Activated B cell treated with CpG ODN at 0.5 μM for 24 hours (primary cell): ENCODE data around the gene SPATA31E1. TPM values are rescaled to one million over a fixed set of nuclear protein-coding genes. Genes with fewer than 3 reads are reported as not detected.
"Not testable (repeated sequence)": the region's sequence is repeated elsewhere in the genome, so short reads cannot be mapped to it uniquely, and the experiment has no call there.

ENCODE experiments used
- ATAC-seq: fragments of 200-7000 bp; cut with Tn5 transposase; one replicate; pipeline ENCODE4 v1.10.0; 2021; ENCODE audit warnings: low read depth, mild to moderate bottlenecking, moderate library complexity
- CTCF ChIA-PET: fragments of 350-600 bp; sonication (Branson Sonifier 250); formaldehyde crosslinking; loops from one replicate; lab custom pipeline; 2021; ENCODE audit warnings: antibody characterized with exemption; lab: Charles Lee
- POLR2A ChIA-PET: fragments of 350-600 bp; sonication (Branson Sonifier 250); formaldehyde crosslinking; loops from one replicate; lab custom pipeline; 2021; ENCODE audit warnings: antibody characterized with exemption; lab: Charles Lee
- DNase-seq: peaks from one replicate; pipeline ENCODE4 v3.0.0; 2022
- H3K27ac Mint-ChIP-seq: one replicate; pipeline ENCODE4 v1.8.0; 2020; ENCODE audit warnings: mixed read lengths
- H3K27me3 Mint-ChIP-seq: one replicate; pipeline ENCODE4 v1.8.0; 2021; ENCODE audit warnings: mixed read lengths
- H3K36me3 Mint-ChIP-seq: one replicate; pipeline ENCODE4 v1.8.0; 2021; ENCODE audit warnings: low read depth, mixed read lengths
- H3K4me1 Mint-ChIP-seq: one replicate; pipeline ENCODE4 v1.8.0; 2021; ENCODE audit warnings: mixed read lengths
- H3K4me3 Mint-ChIP-seq: one replicate; pipeline ENCODE4 v1.8.0; 2020; ENCODE audit warnings: mild to moderate bottlenecking, mixed read lengths
- H3K9me3 Mint-ChIP-seq: one replicate; pipeline ENCODE4 v1.8.0; 2020; ENCODE audit warnings: mixed read lengths
- intact Hi-C: fragments of 100-400 bp; cut with micrococcal nuclease; formaldehyde crosslinking; loops from one replicate; pipeline ENCODE4 v1.15.1; 2024
- total RNA-seq: library from RNA; stranded (reverse); gene quantifications from 2 replicates; pipeline ENCODE4 v1.2.3, GENCODE V29; 2022
- TF ChIP-seq, protein P1 (sequence below): fragments of 200-600 bp; IDR thresholded peaks from one replicate; pipeline ENCODE4 v1.8.0; 2022; ENCODE audit warnings: antibody characterized with exemption, mild to moderate bottlenecking

Gene SPATA31E1
- total RNA-seq, 1 donor from 2014 or later, result not detected

DNA sequence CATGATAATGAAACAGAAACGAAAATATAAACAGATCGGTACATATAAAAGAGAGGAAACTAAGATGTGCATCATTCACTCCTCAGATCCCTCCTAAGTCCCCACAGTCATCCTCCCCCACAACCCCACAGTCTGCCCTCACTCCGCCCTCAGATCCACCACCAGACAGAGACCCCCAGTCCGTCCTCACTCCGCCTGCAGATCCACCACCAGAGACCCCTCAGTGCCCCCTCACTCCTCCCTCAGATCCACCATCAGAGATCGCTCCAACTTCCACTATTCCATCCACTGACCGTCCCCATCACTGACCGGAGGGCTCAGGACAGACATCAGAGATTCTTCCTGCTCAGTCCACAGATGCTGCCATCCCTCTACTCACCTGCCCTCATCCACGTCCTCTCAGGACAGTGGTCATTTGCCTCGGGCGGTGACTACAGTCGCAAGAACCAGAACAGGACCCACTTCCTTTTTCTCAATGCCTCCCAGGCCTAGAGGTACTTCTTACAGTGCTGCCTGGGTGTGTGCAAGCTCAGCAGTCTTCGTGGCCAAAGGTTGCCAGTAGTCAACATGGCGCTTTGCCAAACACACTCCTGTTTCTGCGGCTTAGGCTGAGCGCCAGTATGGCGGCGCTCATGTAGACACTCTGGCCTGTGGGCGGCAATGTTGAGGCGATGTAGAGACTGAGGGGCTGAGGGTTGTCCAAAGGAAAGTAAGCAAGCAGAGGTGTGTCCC, 26.8 kb downstream of the SPATA31E1 start:
- Mint-ChIP-seq H3K9me3 (peaks cover 7% of the 10 kb centered on the region), H3K4me3 (no peak overlapping the region), H3K36me3 (no peaks in the 10 kb centered on the region), H3K27ac (no peak overlapping the region), H3K27me3 (no peaks in the 10 kb centered on the region), H3K4me1 (no peaks in the 10 kb centered on the region)
- DNase-seq (no peak), ATAC-seq (peak; percentile 49)
- intact Hi-C loops, result no loop called here
- TF ChIP-seq, protein P1, sequence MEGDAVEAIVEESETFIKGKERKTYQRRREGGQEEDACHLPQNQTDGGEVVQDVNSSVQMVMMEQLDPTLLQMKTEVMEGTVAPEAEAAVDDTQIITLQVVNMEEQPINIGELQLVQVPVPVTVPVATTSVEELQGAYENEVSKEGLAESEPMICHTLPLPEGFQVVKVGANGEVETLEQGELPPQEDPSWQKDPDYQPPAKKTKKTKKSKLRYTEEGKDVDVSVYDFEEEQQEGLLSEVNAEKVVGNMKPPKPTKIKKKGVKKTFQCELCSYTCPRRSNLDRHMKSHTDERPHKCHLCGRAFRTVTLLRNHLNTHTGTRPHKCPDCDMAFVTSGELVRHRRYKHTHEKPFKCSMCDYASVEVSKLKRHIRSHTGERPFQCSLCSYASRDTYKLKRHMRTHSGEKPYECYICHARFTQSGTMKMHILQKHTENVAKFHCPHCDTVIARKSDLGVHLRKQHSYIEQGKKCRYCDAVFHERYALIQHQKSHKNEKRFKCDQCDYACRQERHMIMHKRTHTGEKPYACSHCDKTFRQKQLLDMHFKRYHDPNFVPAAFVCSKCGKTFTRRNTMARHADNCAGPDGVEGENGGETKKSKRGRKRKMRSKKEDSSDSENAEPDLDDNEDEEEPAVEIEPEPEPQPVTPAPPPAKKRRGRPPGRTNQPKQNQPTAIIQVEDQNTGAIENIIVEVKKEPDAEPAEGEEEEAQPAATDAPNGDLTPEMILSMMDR, result no peak
- POLR2A ChIA-PET, result no interaction called here
- CTCF ChIA-PET, result no interaction called here

DNA sequence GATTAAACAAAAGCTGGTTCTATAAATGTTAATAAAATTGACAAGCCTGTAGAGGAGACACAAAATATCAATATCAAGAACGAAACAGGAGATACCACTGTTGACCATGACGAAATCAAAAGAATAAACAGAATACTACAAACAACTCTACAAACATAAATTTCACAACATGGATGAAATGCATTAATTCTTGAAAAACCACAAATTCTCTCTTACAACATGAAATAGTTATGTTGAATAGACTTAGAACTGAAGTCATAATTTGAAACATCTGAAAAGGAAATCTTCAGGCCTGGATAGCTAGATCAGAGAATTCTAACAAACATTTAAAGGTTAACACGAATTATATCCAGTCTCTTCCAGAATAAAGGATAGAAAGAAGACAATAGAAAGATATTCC, 28.1 kb downstream of the SPATA31E1 start:
- intact Hi-C loops, result no loop called here
- H3K27ac Mint-ChIP-seq, result no peak overlapping the region
- ChIA-PET CTCF (no interaction called here), POLR2A (no interaction called here)
- ATAC-seq (no peak), DNase-seq (no peak)
- no peak overlapping the region for H3K4me3 Mint-ChIP-seq
- H3K4me1 Mint-ChIP-seq, result no peaks in the 10 kb centered on the region
- peaks cover 7% of the 10 kb centered on the region for H3K9me3 Mint-ChIP-seq
- no peaks in the 10 kb centered on the region for H3K27me3 Mint-ChIP-seq
- H3K36me3 Mint-ChIP-seq, result no peaks in the 10 kb centered on the region
- TF ChIP-seq, protein P1, result no peak

DNA sequence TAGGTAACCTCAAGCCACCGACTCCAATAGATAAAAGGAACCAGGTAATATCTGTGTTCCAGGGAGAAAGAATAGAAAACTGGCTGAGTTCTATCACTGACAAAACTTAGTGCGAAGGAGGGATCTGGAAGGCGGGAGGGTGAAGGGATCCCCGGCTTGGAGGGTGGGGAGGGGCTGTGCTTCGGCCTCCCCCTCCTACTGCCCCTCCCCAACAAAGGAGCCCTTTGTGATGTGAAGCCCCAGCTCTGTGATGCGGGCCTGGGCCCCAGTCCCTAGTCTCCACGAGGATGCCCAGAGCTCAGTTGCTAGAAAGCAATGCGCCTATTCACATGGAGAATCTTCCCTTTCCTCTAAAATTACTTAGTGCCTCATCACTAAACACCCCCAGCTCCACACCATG, 35.0 kb downstream of the SPATA31E1 start, which contains the start of gene SPATA31C1:
Gene SPATA31C1 (plus strand): TSS at position 301 of the 400 bp plus-strand sequence.
- POLR2A ChIA-PET, ATAC-seq, H3K4me1 Mint-ChIP-seq, H3K36me3 Mint-ChIP-seq, H3K4me3 Mint-ChIP-seq, H3K9me3 Mint-ChIP-seq, DNase-seq, intact Hi-C loops, CTCF ChIA-PET, H3K27me3 Mint-ChIP-seq, H3K27ac Mint-ChIP-seq: not testable (repeated sequence)

DNA sequence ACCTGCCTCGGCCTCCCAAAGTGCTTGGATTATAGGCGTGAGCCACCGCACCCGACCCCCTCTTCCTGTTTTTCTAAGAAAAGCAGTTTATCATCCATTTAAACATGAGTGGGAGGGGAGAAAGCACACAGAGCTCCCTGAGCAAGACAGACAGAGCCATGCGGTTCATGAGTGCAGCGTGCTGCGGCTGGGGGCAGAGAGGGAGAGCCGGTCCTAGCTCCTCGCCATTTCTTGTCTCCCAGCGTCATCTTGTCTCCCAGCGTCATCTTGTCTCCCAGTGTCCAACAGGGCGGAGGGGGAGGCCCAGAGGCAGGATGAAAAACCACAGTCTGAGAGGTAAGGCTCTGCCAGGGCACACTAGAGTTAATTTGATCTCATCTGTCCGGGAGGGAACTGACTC, 36.3 kb downstream of the SPATA31E1 start:
- H3K27ac Mint-ChIP-seq, CTCF ChIA-PET, intact Hi-C loops, H3K27me3 Mint-ChIP-seq, H3K36me3 Mint-ChIP-seq, H3K9me3 Mint-ChIP-seq, H3K4me1 Mint-ChIP-seq, H3K4me3 Mint-ChIP-seq, DNase-seq, ATAC-seq, POLR2A ChIA-PET: not testable (repeated sequence)

DNA sequence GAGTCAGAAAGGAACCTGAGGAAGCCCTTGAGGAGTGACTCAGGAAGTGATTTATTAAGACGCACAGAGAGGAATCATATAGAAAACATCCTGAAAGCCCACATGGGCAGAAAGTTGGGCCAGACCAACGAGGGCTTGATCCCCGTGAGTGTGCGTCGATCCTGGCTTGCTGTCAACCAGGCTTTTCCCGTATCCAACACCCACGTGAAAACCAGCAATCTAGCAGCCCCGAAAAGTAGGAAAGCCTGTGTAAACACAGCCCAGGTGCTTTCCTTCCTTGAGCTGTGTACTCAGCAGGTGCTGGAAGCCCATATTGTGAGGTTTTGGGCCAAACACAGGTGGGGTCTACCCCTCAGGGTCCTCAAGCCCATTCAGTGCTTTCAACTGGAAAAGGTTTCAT, 38.9 kb downstream of the SPATA31E1 start:
- H3K4me1 Mint-ChIP-seq, DNase-seq, intact Hi-C loops, H3K27ac Mint-ChIP-seq, H3K36me3 Mint-ChIP-seq, ATAC-seq, POLR2A ChIA-PET, H3K9me3 Mint-ChIP-seq, H3K27me3 Mint-ChIP-seq, H3K4me3 Mint-ChIP-seq, CTCF ChIA-PET: not testable (repeated sequence)

DNA sequence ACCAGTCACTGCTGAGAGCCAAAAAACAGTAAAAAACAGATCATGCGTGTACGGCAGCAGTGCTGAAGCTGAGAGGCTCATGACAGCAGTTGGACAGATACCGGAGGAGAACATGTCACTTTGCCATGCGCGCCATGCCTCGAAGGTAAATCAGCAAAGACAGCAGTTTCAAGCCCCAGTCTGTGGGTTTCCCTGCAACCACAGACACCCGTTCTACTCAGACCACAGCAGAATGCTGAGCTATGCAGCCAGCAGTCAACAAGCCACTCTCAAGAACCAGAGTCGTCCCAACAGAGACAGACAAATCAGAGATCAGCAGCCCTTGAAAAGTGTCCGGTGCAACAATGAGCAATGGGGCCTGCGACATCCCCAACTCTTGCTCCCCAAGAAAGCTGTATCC, 40.3 kb downstream of the SPATA31E1 start:
- H3K9me3 Mint-ChIP-seq, H3K27ac Mint-ChIP-seq, H3K4me3 Mint-ChIP-seq, POLR2A ChIA-PET, DNase-seq, H3K27me3 Mint-ChIP-seq, intact Hi-C loops, H3K36me3 Mint-ChIP-seq, ATAC-seq, CTCF ChIA-PET, H3K4me1 Mint-ChIP-seq: not testable (repeated sequence)

DNA sequence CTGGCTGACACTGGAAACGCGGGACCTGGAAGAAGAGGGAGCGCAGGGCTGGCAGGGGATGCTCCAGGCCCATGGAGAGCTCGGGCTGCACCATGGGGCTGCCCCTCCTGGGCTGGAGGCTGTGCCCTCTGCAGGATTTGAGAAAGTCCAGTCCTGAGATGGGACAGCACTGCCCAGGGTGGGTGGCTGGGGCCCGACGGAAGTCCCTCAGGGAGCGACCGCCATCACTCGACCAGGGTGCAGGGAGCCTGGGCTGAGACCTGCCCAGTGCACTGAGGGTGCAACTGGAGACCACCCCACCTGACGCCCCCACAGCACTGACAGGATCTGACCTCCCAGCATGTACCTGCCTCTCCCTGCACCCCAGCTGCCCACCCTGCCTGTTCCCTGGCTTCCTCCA, 42.2 kb downstream of the SPATA31E1 start:
- H3K4me1 Mint-ChIP-seq, H3K9me3 Mint-ChIP-seq, DNase-seq, H3K4me3 Mint-ChIP-seq, CTCF ChIA-PET, H3K36me3 Mint-ChIP-seq, POLR2A ChIA-PET, H3K27me3 Mint-ChIP-seq, ATAC-seq, intact Hi-C loops, H3K27ac Mint-ChIP-seq: not testable (repeated sequence)

DNA sequence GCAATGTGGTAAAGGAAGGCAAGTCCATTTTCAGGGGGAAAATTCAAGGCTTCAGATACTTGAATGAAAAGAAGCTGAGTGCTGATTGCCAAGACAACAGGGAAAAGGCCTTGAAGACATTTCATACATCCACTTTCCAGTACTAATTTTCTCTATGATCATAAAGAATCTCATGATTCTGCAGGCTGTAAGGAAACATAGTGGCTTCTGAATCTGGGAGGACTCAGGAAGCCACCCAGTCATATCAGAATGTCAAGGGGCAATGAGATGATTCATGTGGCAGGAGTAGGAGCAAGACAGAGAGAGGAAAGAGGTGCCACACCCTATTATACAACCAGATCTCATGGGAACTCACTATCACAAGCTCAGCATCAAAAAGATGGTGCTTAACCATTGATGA, 46.5 kb downstream of the SPATA31E1 start:
- CTCF ChIA-PET, intact Hi-C loops, H3K27me3 Mint-ChIP-seq, H3K27ac Mint-ChIP-seq, H3K36me3 Mint-ChIP-seq, H3K9me3 Mint-ChIP-seq, POLR2A ChIA-PET, DNase-seq, H3K4me3 Mint-ChIP-seq, ATAC-seq, H3K4me1 Mint-ChIP-seq: not testable (repeated sequence)

DNA sequence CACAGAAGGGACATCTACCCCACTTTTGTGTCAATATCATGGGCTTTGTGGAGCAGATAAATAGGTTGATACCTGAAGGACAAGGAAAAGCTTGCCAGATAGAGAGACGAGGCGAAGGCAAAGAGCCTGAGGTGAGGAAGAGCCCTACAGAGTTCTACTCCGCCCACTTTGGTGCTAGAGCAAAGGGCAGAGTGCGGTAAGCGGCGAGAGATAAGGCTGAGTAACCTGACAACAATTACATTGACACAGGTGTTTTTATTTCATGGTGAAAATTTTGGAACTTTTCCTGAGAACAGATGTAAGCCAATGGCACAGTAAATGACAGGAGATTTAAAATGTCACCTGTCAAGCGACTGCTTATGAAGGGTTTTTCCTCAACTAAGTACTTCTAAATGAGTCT, 51.8 kb downstream of the SPATA31E1 start:
- H3K4me3 Mint-ChIP-seq, CTCF ChIA-PET, H3K36me3 Mint-ChIP-seq, H3K4me1 Mint-ChIP-seq, H3K9me3 Mint-ChIP-seq, intact Hi-C loops, ATAC-seq, H3K27me3 Mint-ChIP-seq, H3K27ac Mint-ChIP-seq, POLR2A ChIA-PET, DNase-seq: not testable (repeated sequence)

DNA sequence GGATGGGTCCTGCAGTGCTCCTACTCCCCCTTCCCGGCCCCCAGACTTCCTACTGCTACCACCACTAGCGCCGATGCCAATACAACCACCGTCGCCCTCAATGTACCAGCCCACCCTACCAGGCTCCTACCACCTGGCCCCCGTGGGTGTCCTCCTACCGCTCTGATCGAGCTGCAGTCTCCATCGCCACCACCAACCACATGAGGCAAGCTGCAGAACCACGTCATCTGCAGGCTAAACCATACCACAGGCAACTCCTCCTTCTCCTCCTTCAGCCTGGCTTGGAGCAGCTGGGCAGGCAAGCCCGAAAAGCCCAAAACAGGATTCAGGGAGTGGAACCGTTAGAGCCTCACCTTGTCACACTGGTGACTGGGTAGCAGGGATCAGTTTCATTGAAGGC, 54.7 kb downstream of the SPATA31E1 start:
- ATAC-seq, intact Hi-C loops, POLR2A ChIA-PET, DNase-seq, H3K27me3 Mint-ChIP-seq, H3K4me3 Mint-ChIP-seq, H3K4me1 Mint-ChIP-seq, H3K36me3 Mint-ChIP-seq, H3K27ac Mint-ChIP-seq, H3K9me3 Mint-ChIP-seq, CTCF ChIA-PET: not testable (repeated sequence)

DNA sequence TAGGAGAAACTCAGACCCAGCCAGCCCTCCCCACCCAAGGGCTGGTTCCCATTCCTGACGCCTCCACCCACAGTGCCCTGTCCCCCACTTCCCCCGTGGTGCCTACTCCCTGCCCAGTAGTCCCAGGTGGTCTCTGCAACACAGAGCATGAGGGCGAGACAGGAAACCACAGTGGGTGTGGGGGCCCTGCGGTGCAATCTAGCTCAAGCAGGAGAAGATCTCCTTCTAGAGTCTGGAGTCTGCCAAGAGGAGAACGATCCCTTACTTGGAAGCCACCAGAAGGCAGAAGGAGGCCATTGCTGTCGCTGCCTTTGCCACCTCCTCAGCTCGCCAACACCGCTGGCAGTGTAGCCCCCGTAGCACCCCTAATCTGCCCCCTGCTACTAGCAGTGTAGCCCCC, 55.2 kb downstream of the SPATA31E1 start:
- CTCF ChIA-PET, H3K4me1 Mint-ChIP-seq, intact Hi-C loops, H3K4me3 Mint-ChIP-seq, H3K9me3 Mint-ChIP-seq, POLR2A ChIA-PET, ATAC-seq, H3K27ac Mint-ChIP-seq, DNase-seq, H3K27me3 Mint-ChIP-seq, H3K36me3 Mint-ChIP-seq: not testable (repeated sequence)
